ENCODE measurements around the gene ZMYM2.
"Not testable (repeated sequence)": the region's sequence is repeated elsewhere in the genome, so short reads cannot be mapped to it uniquely, and the experiment has no call there.

The ZMYM2 gene

DNA sequence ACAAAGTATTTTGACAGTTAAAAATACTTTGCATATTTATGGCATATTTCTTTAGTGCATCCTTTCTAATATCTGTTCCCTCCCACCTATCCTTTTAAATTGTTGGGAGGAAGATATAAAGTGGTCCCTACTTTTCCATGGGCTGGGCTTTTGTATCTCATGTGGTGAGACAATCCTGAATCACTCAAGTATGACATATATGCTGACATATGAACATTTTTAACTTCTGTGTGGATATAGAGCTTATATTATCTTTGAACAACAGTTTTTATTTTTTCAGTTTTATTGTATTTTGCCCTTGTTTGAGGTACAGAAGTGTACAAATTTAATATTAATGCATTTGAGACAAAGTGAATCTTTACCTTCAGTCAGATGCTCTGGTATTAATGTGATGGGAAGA lies 3.4 kb downstream of the ZMYM2 start:
- H3K4me3 ChIP-seq (ENCODE audit: low read length, poor library complexity, severe bottlenecking): peak overlapping the region; percentile 95

DNA sequence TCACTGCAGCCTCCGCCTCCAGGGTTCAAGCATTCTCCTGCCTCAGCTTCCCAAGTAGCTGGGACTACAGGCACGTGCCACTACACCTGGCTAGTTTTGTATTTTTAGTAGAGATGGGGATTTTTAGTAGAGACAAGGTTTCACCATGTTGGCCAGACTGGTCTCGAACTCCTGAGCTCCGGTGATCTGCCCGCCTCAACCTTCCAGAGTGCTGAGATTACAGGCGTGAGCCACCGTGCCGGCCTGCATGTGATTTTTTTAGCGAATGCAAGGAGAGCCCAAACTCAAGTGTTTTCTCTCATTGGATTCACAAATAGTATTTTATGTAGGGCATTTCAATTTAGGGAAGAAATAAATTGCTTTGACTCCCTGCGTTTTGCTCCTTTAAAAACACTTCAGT lies 4.4 kb downstream of the ZMYM2 start:
- Histone ChIP-seq H3K9me2 (replicated peaks; ENCODE audit: low read depth, low read length) (no peaks in the 10 kb centered on the region), H3K9ac (ENCODE audit: low read depth, low read length, poor library complexity, severe bottlenecking) (peak overlapping the region; percentile 28), H3K27me3 (ENCODE audit: insufficient read depth, low read length, poor library complexity, severe bottlenecking) (no peaks in the 10 kb centered on the region), H2AFZ (ENCODE audit: low read length) (no peak overlapping the region), H3K4me1 (ENCODE audit: insufficient read depth, low read length, poor library complexity, severe bottlenecking) (peaks cover 50% of the 10 kb centered on the region), H4K20me1 (ENCODE audit: insufficient read depth, low read length, poor library complexity, severe bottlenecking) (peaks cover 79% of the 10 kb centered on the region), H3K9me3 (ENCODE audit: insufficient read depth, low read depth, low read length) (no peaks in the 10 kb centered on the region), H3K4me2 (ENCODE audit: low read depth, low read length, poor library complexity, severe bottlenecking) (peak overlapping the region; percentile 86), H3K4me3 (ENCODE audit: low read length, poor library complexity, severe bottlenecking) (peak overlapping the region; percentile 65), H3F3A (ENCODE audit: low read depth) (0 out of 2 replicates have a peak, but pooled peaks cover 3% of the 10 kb centered on the region), H3K79me2 (ENCODE audit: insufficient read depth, low read length) (peaks cover 86% of the 10 kb centered on the region), H3K36me3 (ENCODE audit: insufficient read depth, low read length) (peaks cover 38% of the 10 kb centered on the region)
- TF ChIP-seq, protein P1, sequence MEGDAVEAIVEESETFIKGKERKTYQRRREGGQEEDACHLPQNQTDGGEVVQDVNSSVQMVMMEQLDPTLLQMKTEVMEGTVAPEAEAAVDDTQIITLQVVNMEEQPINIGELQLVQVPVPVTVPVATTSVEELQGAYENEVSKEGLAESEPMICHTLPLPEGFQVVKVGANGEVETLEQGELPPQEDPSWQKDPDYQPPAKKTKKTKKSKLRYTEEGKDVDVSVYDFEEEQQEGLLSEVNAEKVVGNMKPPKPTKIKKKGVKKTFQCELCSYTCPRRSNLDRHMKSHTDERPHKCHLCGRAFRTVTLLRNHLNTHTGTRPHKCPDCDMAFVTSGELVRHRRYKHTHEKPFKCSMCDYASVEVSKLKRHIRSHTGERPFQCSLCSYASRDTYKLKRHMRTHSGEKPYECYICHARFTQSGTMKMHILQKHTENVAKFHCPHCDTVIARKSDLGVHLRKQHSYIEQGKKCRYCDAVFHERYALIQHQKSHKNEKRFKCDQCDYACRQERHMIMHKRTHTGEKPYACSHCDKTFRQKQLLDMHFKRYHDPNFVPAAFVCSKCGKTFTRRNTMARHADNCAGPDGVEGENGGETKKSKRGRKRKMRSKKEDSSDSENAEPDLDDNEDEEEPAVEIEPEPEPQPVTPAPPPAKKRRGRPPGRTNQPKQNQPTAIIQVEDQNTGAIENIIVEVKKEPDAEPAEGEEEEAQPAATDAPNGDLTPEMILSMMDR (conservative IDR thresholded peaks at IDR 0.05; ENCODE audit: low read length): no peak

More for the DNA sequence above, 3.4 kb downstream of the ZMYM2 start:
- no peaks in the 10 kb centered on the region for H3K9me2 ChIP-seq (replicated peaks; ENCODE audit: low read depth, low read length)
- H2AFZ ChIP-seq (ENCODE audit: low read length): no peak overlapping the region
- H3F3A ChIP-seq (ENCODE audit: low read depth): 0 out of 2 replicates have a peak, but pooled peaks cover 3% of the 10 kb centered on the region
- H3K79me2 ChIP-seq (ENCODE audit: insufficient read depth, low read length): peaks cover 77% of the 10 kb centered on the region
- peak overlapping the region; percentile 52 for H3K9ac ChIP-seq (ENCODE audit: low read depth, low read length, poor library complexity, severe bottlenecking)
- H3K27me3 ChIP-seq (ENCODE audit: insufficient read depth, low read length, poor library complexity, severe bottlenecking): no peaks in the 10 kb centered on the region
- no peak for TF ChIP-seq EZH2phosphoT487 (IDR thresholded peaks at IDR 0.05; ENCODE audit: borderline replicate concordance)
- TF ChIP-seq, protein P1 (conservative IDR thresholded peaks at IDR 0.05; ENCODE audit: low read length): no peak
- H3K36me3 ChIP-seq (ENCODE audit: insufficient read depth, low read length): peaks cover 28% of the 10 kb centered on the region
- H3K9me3 ChIP-seq (ENCODE audit: insufficient read depth, low read depth, low read length): no peaks in the 10 kb centered on the region
- H4K20me1 ChIP-seq (ENCODE audit: insufficient read depth, low read length, poor library complexity, severe bottlenecking): peaks cover 69% of the 10 kb centered on the region
- H3K4me2 ChIP-seq (ENCODE audit: low read depth, low read length, poor library complexity, severe bottlenecking): peak overlapping the region; percentile 95
- peaks cover 42% of the 10 kb centered on the region for H3K4me1 ChIP-seq (ENCODE audit: insufficient read depth, low read length, poor library complexity, severe bottlenecking)

DNA sequence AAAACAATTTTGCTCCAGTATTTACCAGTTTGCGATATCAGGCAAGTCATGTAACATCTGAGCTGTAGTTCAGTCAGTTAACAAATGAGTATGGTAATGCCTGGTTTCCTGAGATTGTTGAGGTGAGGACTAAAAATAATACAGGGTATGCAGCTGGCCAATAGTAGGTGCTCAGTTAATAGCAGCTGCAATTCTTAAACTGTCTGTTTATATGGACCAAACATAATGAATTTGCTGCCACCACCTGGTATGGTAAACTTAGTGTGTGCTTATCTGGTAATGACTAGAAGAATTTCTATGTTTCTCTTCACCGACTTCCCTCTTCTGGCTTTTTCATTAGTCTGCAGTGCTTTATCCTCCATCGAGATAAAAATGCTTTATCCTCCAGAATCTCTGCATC lies 9.1 kb downstream of the ZMYM2 start:
- no peaks in the 10 kb centered on the region for H3F3A ChIP-seq (ENCODE audit: low read depth)

DNA sequence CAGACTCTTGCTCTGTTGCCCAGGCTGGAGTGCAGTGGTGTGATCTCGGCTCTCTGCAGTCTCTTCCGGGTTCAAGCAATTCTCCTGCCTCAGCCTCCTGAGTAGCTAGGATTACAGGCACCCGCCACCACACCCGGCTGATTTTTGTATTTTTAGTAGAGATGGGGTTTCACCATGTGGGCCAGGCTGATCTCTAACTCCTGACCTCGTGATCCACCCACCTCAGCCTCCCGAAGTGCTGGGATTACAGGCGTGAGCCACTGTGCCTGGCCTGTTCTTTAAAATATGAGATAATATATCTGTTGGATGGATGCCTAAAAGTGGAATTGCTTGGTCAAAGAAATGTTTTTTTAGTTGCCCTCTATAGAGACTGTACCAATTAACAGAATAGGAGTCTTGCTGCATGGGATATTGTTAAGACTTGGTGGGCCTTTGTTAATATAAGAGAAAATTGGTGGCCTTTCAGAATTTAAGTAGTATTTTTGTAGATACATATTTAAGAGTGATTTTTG lies 16.0 kb downstream of the ZMYM2 start:
- H3K27me3 ChIP-seq (ENCODE audit: insufficient read depth, low read length, poor library complexity, severe bottlenecking); H3K4me3 ChIP-seq (ENCODE audit: low read length, poor library complexity, severe bottlenecking); H3K9me3 ChIP-seq (ENCODE audit: insufficient read depth, low read depth, low read length); H3K9me2 ChIP-seq (replicated peaks; ENCODE audit: low read depth, low read length); H3K4me2 ChIP-seq (ENCODE audit: low read depth, low read length, poor library complexity, severe bottlenecking); H2AFZ ChIP-seq (ENCODE audit: low read length); H3F3A ChIP-seq (ENCODE audit: low read depth); H3K9ac ChIP-seq (ENCODE audit: low read depth, low read length, poor library complexity, severe bottlenecking): not testable (repeated sequence)
- Histone ChIP-seq H4K20me1 (ENCODE audit: insufficient read depth, low read length, poor library complexity, severe bottlenecking) (peaks cover 88% of the 10 kb centered on the region), H3K79me2 (ENCODE audit: insufficient read depth, low read length) (peaks cover 97% of the 10 kb centered on the region), H3K36me3 (ENCODE audit: insufficient read depth, low read length) (peaks cover 51% of the 10 kb centered on the region), H3K4me1 (ENCODE audit: insufficient read depth, low read length, poor library complexity, severe bottlenecking) (peaks cover 11% of the 10 kb centered on the region)

More for the DNA sequence above, 9.1 kb downstream of the ZMYM2 start:
- Histone ChIP-seq H3K9me3 (ENCODE audit: insufficient read depth, low read depth, low read length) (no peaks in the 10 kb centered on the region), H3K79me2 (ENCODE audit: insufficient read depth, low read length) (peaks cover 99% of the 10 kb centered on the region), H3K9ac (ENCODE audit: low read depth, low read length, poor library complexity, severe bottlenecking) (no peak overlapping the region), H4K20me1 (ENCODE audit: insufficient read depth, low read length, poor library complexity, severe bottlenecking) (peaks cover 95% of the 10 kb centered on the region), H3K36me3 (ENCODE audit: insufficient read depth, low read length) (peaks cover 49% of the 10 kb centered on the region), H3K4me1 (ENCODE audit: insufficient read depth, low read length, poor library complexity, severe bottlenecking) (peaks cover 56% of the 10 kb centered on the region), H3K4me2 (ENCODE audit: low read depth, low read length, poor library complexity, severe bottlenecking) (peak overlapping the region; percentile 53), H2AFZ (ENCODE audit: low read length) (no peak overlapping the region), H3K27me3 (ENCODE audit: insufficient read depth, low read length, poor library complexity, severe bottlenecking) (no peaks in the 10 kb centered on the region), H3K4me3 (ENCODE audit: low read length, poor library complexity, severe bottlenecking) (no peak overlapping the region), H3K9me2 (replicated peaks; ENCODE audit: low read depth, low read length) (no peaks in the 10 kb centered on the region)
- TF ChIP-seq, protein P1 (conservative IDR thresholded peaks at IDR 0.05; ENCODE audit: low read length): peak; percentile 47
- no peak for TF ChIP-seq EZH2phosphoT487 (IDR thresholded peaks at IDR 0.05; ENCODE audit: borderline replicate concordance)

Data from Loucy (cell line).